Measurements from ENCODE around the gene LRRC8D.

DNA sequence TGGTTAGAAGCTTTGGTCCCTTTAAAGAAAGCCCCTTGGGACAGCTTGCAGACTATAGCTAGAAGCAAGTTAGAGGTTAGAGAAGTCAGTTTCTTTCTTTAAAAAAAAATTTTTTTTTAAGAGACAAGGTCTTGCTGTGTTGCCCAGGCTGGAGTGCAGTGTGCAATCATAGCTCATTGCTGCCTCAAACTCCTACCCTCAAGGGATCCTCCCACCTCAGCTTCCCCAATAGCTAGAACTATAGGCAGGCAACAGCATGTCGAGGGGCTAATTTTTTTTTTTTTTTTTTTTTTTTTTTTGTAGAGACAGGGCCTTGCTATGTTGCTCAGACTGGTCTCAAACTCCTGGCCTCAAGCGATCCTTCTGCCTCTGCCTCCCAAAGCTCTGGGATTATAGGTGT lies 129.9 kb downstream of the LRRC8D start:
- TF ChIP-seq SUZ12 (IDR thresholded peaks at IDR 0.05; ENCODE audit: extremely low read depth, insufficient read depth, insufficient read length), result no peak
- no peak for TF ChIP-seq ZNF274 (IDR thresholded peaks at IDR 0.05; ENCODE audit: low read depth, low read length)
- no peak for TF ChIP-seq YY1 (IDR thresholded peaks at IDR 0.05; ENCODE audit: insufficient read depth, insufficient read length)
